ENCODE measurements around the gene BCAN. TPM values are rescaled to one million over a fixed set of nuclear protein-coding genes. Genes with fewer than 3 reads are reported as not detected.
A peak's percentile ranks its signal among the peaks of the same experiment; 100 is the strongest.

BCAN gene
- total RNA-seq, 1 experiment from 2014 or later, result 3.6 TPM

DNA sequence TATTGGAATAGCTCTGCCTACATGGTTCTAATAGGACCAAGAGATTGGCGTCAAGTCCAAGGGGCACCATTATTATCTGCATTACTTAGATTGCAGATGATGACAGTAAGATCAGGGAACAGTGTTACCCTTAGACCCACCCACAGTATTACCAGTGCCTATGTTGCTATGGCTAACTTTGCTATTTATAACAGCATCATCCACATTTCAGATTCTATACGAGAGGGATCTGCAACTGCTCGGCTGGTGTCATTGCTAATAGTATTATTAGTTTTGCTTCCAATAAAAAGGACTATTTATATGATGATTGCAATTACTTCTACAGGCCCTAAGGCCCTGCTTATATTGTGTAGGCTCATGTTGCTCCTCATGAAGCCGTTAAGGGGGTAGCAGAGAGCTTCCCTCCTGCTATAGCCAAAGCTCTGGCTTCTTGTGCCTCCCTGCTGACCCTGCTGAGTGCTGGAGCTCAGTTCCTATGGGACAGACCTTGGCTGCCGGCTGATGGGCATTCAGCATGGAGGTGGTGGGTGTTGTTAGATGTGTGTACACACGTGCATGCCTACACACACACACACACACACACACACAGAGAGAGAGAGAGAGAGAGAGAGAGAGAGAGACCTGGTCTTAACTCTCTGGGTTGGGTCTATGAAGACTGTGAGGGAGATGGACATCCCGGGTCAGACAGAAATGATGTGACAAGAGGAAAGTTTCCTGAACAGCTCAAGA, 1.3 kb downstream of the BCAN start:
- peak overlapping the region; percentile 70 for H3K4me3 Mint-ChIP-seq
- peaks cover 29% of the 10 kb centered on the region for H3K4me1 Mint-ChIP-seq
- peaks cover 100% of the 10 kb centered on the region for H3K27me3 Mint-ChIP-seq (ENCODE audit: low read depth)
- no peak for TF ChIP-seq ZNF396 (CRISPR knock-in tag; IDR thresholded peaks at IDR 0.05; ENCODE audit: borderline replicate concordance)
- TF ChIP-seq ZNF416 (CRISPR knock-in tag; IDR thresholded peaks at IDR 0.05), result no peak
- no peak for TF ChIP-seq ZNF263 (CRISPR knock-in tag; IDR thresholded peaks at IDR 0.05; ENCODE audit: low read depth)
- TF ChIP-seq SMAD3 (CRISPR knock-in tag; IDR thresholded peaks at IDR 0.05; ENCODE audit: borderline replicate concordance), result no peak
- TF ChIP-seq, protein P1, sequence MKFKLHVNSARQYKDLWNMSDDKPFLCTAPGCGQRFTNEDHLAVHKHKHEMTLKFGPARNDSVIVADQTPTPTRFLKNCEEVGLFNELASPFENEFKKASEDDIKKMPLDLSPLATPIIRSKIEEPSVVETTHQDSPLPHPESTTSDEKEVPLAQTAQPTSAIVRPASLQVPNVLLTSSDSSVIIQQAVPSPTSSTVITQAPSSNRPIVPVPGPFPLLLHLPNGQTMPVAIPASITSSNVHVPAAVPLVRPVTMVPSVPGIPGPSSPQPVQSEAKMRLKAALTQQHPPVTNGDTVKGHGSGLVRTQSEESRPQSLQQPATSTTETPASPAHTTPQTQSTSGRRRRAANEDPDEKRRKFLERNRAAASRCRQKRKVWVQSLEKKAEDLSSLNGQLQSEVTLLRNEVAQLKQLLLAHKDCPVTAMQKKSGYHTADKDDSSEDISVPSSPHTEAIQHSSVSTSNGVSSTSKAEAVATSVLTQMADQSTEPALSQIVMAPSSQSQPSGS (CRISPR knock-in tag; IDR thresholded peaks at IDR 0.05; ENCODE audit: borderline replicate concordance, low read depth), result no peak
- TF ChIP-seq, protein P2, sequence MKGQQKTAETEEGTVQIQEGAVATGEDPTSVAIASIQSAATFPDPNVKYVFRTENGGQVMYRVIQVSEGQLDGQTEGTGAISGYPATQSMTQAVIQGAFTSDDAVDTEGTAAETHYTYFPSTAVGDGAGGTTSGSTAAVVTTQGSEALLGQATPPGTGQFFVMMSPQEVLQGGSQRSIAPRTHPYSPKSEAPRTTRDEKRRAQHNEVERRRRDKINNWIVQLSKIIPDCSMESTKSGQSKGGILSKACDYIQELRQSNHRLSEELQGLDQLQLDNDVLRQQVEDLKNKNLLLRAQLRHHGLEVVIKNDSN (CRISPR knock-in tag; IDR thresholded peaks at IDR 0.05), result no peak
- no peak for TF ChIP-seq ZNF423 (CRISPR knock-in tag; IDR thresholded peaks at IDR 0.05)
- no peak for TF ChIP-seq ZNF138 (CRISPR knock-in tag; conservative IDR thresholded peaks at IDR 0.05)
- no peak for TF ChIP-seq ZNF317 (CRISPR knock-in tag; IDR thresholded peaks at IDR 0.05; ENCODE audit: borderline replicate concordance, low read depth)
- TF ChIP-seq TP53 (CRISPR knock-in tag; IDR thresholded peaks at IDR 0.05), result no peak
- TF ChIP-seq ZNF232 (CRISPR knock-in tag; IDR thresholded peaks at IDR 0.05), result no peak
- no peak for TF ChIP-seq EMX1 (CRISPR knock-in tag; IDR thresholded peaks at IDR 0.05)
- TF ChIP-seq, protein P3, sequence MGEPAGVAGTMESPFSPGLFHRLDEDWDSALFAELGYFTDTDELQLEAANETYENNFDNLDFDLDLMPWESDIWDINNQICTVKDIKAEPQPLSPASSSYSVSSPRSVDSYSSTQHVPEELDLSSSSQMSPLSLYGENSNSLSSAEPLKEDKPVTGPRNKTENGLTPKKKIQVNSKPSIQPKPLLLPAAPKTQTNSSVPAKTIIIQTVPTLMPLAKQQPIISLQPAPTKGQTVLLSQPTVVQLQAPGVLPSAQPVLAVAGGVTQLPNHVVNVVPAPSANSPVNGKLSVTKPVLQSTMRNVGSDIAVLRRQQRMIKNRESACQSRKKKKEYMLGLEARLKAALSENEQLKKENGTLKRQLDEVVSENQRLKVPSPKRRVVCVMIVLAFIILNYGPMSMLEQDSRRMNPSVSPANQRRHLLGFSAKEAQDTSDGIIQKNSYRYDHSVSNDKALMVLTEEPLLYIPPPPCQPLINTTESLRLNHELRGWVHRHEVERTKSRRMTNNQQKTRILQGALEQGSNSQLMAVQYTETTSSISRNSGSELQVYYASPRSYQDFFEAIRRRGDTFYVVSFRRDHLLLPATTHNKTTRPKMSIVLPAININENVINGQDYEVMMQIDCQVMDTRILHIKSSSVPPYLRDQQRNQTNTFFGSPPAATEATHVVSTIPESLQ (CRISPR knock-in tag; IDR thresholded peaks at IDR 0.05), result no peak
- no peak for TF ChIP-seq NFATC4 (CRISPR knock-in tag; IDR thresholded peaks at IDR 0.05)
- TF ChIP-seq, protein P4, sequence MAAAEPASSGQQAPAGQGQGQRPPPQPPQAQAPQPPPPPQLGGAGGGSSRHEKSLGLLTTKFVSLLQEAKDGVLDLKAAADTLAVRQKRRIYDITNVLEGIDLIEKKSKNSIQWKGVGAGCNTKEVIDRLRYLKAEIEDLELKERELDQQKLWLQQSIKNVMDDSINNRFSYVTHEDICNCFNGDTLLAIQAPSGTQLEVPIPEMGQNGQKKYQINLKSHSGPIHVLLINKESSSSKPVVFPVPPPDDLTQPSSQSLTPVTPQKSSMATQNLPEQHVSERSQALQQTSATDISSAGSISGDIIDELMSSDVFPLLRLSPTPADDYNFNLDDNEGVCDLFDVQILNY (CRISPR knock-in tag; IDR thresholded peaks at IDR 0.05), result no peak
- TF ChIP-seq, protein P5, sequence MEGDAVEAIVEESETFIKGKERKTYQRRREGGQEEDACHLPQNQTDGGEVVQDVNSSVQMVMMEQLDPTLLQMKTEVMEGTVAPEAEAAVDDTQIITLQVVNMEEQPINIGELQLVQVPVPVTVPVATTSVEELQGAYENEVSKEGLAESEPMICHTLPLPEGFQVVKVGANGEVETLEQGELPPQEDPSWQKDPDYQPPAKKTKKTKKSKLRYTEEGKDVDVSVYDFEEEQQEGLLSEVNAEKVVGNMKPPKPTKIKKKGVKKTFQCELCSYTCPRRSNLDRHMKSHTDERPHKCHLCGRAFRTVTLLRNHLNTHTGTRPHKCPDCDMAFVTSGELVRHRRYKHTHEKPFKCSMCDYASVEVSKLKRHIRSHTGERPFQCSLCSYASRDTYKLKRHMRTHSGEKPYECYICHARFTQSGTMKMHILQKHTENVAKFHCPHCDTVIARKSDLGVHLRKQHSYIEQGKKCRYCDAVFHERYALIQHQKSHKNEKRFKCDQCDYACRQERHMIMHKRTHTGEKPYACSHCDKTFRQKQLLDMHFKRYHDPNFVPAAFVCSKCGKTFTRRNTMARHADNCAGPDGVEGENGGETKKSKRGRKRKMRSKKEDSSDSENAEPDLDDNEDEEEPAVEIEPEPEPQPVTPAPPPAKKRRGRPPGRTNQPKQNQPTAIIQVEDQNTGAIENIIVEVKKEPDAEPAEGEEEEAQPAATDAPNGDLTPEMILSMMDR (IDR thresholded peaks at IDR 0.05), result no peak
- no peak for TF ChIP-seq RELA (CRISPR knock-in tag; IDR thresholded peaks at IDR 0.05; ENCODE audit: borderline replicate concordance)
- H3K36me3 Mint-ChIP-seq, result no peaks in the 10 kb centered on the region
- H3K9me3 Mint-ChIP-seq, result no peaks in the 10 kb centered on the region
- CTCF ChIA-PET, result interaction anchor here (1.2 to 12.1 kb wide), 16 partner anchors 12 to 267 kb away, joined by 3 to 180 read pairs (median 8); partner anchors contain the start of genes HAPLN2 and NES
- ATAC-seq (no peak), DNase-seq (ENCODE audit: low spot score) (no peak)
- H3K27ac Mint-ChIP-seq, result no peak overlapping the region
- POLR2A ChIA-PET, result interaction anchor here (1.2 to 2.7 kb wide), 3 partner anchors 13 to 30 kb away, joined by 3 to 8 read pairs (median 7); no protein-coding TSS in a partner anchor

DNA sequence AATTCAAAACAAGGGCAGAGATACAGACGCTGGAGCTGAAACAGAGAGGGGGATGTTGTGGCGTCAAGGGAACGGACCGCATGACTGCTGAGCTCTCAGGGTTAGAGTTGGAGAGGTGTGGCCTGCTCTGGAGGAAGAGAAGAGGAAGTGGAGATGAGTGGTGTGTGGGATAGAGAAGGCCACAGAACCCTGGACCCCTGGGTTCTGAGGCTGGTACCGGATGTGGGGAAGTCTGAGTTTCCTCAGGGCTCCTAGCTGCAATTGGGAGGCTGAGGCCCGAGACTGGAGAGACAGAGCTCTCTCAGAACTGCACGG, 1.8 kb downstream of the BCAN start:
- no peak for DNase-seq (ENCODE audit: low spot score)
- Mint-ChIP-seq H3K4me3 (no peak overlapping the region), H3K27me3 (ENCODE audit: low read depth) (peaks cover 100% of the 10 kb centered on the region), H3K4me1 (peaks cover 29% of the 10 kb centered on the region), H3K9me3 (no peaks in the 10 kb centered on the region), H3K27ac (no peak overlapping the region), H3K36me3 (no peaks in the 10 kb centered on the region)
- POLR2A ChIA-PET, result interaction anchor here (1.2 to 1.7 kb wide), 2 partner anchors 13 to 19 kb away, joined by 3 to 8 read pairs; no protein-coding TSS in a partner anchor
- CTCF ChIA-PET, result interaction anchor here (1.2 to 12.1 kb wide), 13 partner anchors 11 to 267 kb away, joined by 3 to 180 read pairs (median 20); partner anchors contain the start of genes HAPLN2 and NES
- no peak for ATAC-seq
- TF ChIP-seq ZNF232 (CRISPR knock-in tag; IDR thresholded peaks at IDR 0.05) (no peak), TP53 (CRISPR knock-in tag; IDR thresholded peaks at IDR 0.05) (no peak), TCF7 (CRISPR knock-in tag; IDR thresholded peaks at IDR 0.05; ENCODE audit: low read depth) (no peak), SMAD3 (CRISPR knock-in tag; IDR thresholded peaks at IDR 0.05; ENCODE audit: borderline replicate concordance) (no peak), FOXP1 (CRISPR knock-in tag; IDR thresholded peaks at IDR 0.05; ENCODE audit: borderline replicate concordance) (no peak), ZNF317 (CRISPR knock-in tag; IDR thresholded peaks at IDR 0.05; ENCODE audit: borderline replicate concordance, low read depth) (no peak), MXD4 (CRISPR knock-in tag; IDR thresholded peaks at IDR 0.05; ENCODE audit: borderline replicate concordance) (no peak), ZBTB21 (CRISPR knock-in tag; IDR thresholded peaks at IDR 0.05; ENCODE audit: borderline replicate concordance) (no peak)
- TF ChIP-seq, protein P6, sequence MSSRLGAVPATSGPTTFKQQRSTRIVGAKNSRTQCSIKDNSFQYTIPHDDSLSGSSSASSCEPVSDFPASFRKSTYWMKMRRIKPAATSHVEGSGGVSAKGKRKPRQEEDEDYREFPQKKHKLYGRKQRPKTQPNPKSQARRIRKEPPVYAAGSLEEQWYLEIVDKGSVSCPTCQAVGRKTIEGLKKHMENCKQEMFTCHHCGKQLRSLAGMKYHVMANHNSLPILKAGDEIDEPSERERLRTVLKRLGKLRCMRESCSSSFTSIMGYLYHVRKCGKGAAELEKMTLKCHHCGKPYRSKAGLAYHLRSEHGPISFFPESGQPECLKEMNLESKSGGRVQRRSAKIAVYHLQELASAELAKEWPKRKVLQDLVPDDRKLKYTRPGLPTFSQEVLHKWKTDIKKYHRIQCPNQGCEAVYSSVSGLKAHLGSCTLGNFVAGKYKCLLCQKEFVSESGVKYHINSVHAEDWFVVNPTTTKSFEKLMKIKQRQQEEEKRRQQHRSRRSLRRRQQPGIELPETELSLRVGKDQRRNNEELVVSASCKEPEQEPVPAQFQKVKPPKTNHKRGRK (CRISPR knock-in tag; IDR thresholded peaks at IDR 0.05; ENCODE audit: borderline replicate concordance), result no peak
- TF ChIP-seq, protein P7, sequence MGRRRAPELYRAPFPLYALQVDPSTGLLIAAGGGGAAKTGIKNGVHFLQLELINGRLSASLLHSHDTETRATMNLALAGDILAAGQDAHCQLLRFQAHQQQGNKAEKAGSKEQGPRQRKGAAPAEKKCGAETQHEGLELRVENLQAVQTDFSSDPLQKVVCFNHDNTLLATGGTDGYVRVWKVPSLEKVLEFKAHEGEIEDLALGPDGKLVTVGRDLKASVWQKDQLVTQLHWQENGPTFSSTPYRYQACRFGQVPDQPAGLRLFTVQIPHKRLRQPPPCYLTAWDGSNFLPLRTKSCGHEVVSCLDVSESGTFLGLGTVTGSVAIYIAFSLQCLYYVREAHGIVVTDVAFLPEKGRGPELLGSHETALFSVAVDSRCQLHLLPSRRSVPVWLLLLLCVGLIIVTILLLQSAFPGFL (CRISPR knock-in tag; IDR thresholded peaks at IDR 0.05; ENCODE audit: borderline replicate concordance), result no peak
